Prostate gland (tissue), 2 donors: ENCODE data around the gene G3BP1.

Experiments
- CTCF ChIP-seq, 4 experiments: fragments of 200-600 bp in 2 of 4; fragments of 450-650 bp in 2 of 4; sonication (generic) in 2 of 4; IDR thresholded peaks; 1 replicate in 3 of 4; 2 replicates in 1 of 4; pipeline ENCODE4 v1.5.1; 2016 to 2019; ENCODE audit warnings: antibody characterized with exemption in 4 of 4, mild to moderate bottlenecking in 2 of 4, moderate library complexity in 2 of 4
- POLR2AphosphoS5 ChIP-seq: sonication (generic); formaldehyde crosslinking; IDR thresholded peaks from one replicate; pipeline ENCODE4 v1.6.1; 2017; ENCODE audit warnings: antibody characterized with exemption

GRCh38 chr5:151772846-151773561 lies 1.2 kb downstream of the G3BP1 start:
- TF ChIP-seq CTCF (IDR thresholded peaks at IDR 0.05) (no peak), POLR2AphosphoS5 (no peak)
